Muscle layer of duodenum (tissue), 2 donors: Measurements from ENCODE around the gene SFTPB.
"Not testable (repeated sequence)": the region's sequence is repeated elsewhere in the genome, so short reads cannot be mapped to it uniquely, and the experiment has no call there.

Experiments used
- H3K27ac ChIP-seq: one replicate; pipeline ENCODE4 v1.7.0; 2013; ENCODE audit warnings: mild to moderate bottlenecking, low read length
- H3K27me3 ChIP-seq: one replicate; pipeline ENCODE4 v1.7.0; 2013; ENCODE audit warnings: low read depth, mild to moderate bottlenecking, control low read depth, low read length
- H3K36me3 ChIP-seq, 2 donors: one replicate each; pipeline ENCODE4 v1.7.0; 2013; ENCODE audit warnings: low read length in 2 of 2, control low read depth in 1 of 2, mild to moderate bottlenecking in 1 of 2; ENCODE audit not compliant: insufficient read depth in 2 of 2, control insufficient read depth in 1 of 2
- H3K4me1 ChIP-seq, 2 donors: one replicate each; pipeline ENCODE4 v1.7.0; 2013; ENCODE audit warnings: low read length in 2 of 2, mild to moderate bottlenecking in 2 of 2, control low read depth in 1 of 2, moderate library complexity in 1 of 2; ENCODE audit not compliant: insufficient read depth in 2 of 2, control insufficient read depth in 1 of 2
- H3K4me3 ChIP-seq, 2 donors: one replicate each; pipeline ENCODE4 v1.7.0; 2013; ENCODE audit warnings: low read length in 2 of 2, low read depth in 1 of 2, mild to moderate bottlenecking in 1 of 2
- H3K9me3 ChIP-seq, 2 donors: one replicate each; pipeline ENCODE4 v1.7.0; 2013; ENCODE audit warnings: low read length in 2 of 2, control low read depth in 1 of 2, mild to moderate bottlenecking in 1 of 2; ENCODE audit not compliant: control insufficient read depth in 1 of 2
- donor health status: healthy.

SFTPB gene

GRCh38 chr2:85623991-85624390, 44.0 kb downstream of the SFTPB start:
- H3K36me3 ChIP-seq: peaks cover 46 to 79% of the 10 kb centered on the region in 2 donors
- no peaks in the 10 kb centered on the region for H3K27me3 ChIP-seq
- H3K4me3 ChIP-seq: no peak overlapping the region
- H3K27ac ChIP-seq: no peak overlapping the region
- H3K4me1 ChIP-seq: peaks cover 0 to under 1% of the 10 kb centered on the region in 2 donors
- no peaks in the 10 kb centered on the region for H3K9me3 ChIP-seq

DNA sequence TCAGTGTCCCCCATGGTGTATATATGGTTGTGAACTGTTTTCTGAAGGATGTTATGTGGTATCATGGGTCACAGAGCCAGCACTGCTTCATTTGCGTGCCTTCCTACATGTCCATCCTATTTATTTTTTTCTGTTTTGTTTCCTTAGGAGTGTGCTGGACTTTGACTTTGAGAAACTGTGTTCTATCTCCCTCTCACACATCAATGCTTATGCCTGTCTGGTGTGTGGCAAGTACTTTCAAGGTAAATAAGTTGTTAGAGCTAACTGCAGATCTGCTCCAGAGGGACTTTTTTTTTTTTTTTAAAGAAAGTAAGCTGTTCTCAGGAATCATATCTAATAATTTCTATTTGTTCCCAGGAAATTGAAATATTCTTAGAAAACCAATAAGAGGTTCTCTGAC, 46.7 kb downstream of the SFTPB start:
- no peak overlapping the region for H3K4me3 ChIP-seq
- peaks cover 40 to 55% of the 10 kb centered on the region in 2 donors for H3K36me3 ChIP-seq
- H3K9me3 ChIP-seq: no peaks in the 10 kb centered on the region
- H3K27me3 ChIP-seq: no peaks in the 10 kb centered on the region
- peaks cover 0 to 17% of the 10 kb centered on the region in 2 donors for H3K4me1 ChIP-seq
- H3K27ac ChIP-seq: no peak overlapping the region

DNA sequence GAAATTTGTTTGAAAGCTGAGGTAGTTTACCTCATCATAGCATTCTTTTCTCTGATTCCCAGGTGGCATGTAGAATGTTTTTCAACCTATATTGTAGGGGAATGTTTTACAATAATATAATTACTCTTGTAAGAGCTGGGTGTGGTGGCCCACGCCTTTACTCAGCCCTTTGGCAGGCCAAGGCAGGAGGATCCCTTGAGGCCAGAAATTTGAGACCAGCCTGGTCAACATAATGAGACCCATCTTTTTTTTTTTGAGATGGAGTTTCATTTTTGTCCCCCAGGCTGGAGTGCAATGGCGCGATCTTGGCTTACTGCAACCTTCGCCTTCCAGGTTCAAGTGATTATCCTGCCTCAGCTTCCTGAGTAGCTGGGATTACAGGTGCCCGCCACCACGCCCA, 48.4 kb downstream of the SFTPB start:
- peaks cover 32 to 40% of the 10 kb centered on the region in 2 donors for H3K36me3 ChIP-seq

DNA sequence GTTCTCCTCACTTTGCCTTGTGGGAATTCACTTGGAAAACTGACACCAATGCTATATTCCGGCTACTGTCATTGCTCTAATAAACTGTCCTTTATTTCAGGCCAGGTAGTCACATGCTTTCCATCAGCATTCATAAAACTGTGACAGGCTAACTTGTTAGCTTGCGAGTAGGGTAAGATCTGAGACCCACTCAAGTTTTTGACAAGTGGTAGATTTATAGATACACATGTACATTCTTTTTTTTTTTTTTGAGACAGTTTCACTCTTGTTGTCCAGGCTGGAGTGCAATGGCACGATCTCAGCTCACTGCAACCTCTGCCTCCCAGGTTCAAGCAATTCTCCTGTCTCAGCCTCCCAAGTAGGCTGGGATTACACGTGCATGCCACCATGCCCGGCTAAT, 50.3 kb downstream of the SFTPB start:
- Histone ChIP-seq H3K36me3 (peaks cover 16 to 23% of the 10 kb centered on the region in 2 donors), H3K4me1 (peaks cover 0 to 20% of the 10 kb centered on the region in 2 donors)
- not testable (repeated sequence) for H3K27ac ChIP-seq, H3K27me3 ChIP-seq, H3K9me3 ChIP-seq, H3K4me3 ChIP-seq

More for the DNA sequence above, 48.4 kb downstream of the SFTPB start:
- peaks cover 0 to 20% of the 10 kb centered on the region in 2 donors for H3K4me1 ChIP-seq
- no peak overlapping the region for H3K4me3 ChIP-seq
- no peaks in the 10 kb centered on the region for H3K9me3 ChIP-seq
- H3K27ac ChIP-seq: no peak overlapping the region
- H3K27me3 ChIP-seq: no peaks in the 10 kb centered on the region

- Histone ChIP-seq H3K4me3 (peak overlapping the region in 1 of 2 donors; percentile 90), H3K27me3 (no peaks in the 10 kb centered on the region), H3K36me3 (peaks cover 6 to 9% of the 10 kb centered on the region in 2 donors), H3K4me1 (peaks cover 0 to 31% of the 10 kb centered on the region in 2 donors), H3K27ac (no peak overlapping the region), H3K9me3 (no peaks in the 10 kb centered on the region)
These were observed 52.6 kb downstream of the SFTPB start for GRCh38 chr2:85615413-85615728.

- H3K27ac ChIP-seq, H3K27me3 ChIP-seq, H3K36me3 ChIP-seq, H3K9me3 ChIP-seq, H3K4me3 ChIP-seq: not testable (repeated sequence)
- peaks cover 0 to 35% of the 10 kb centered on the region in 2 donors for H3K4me1 ChIP-seq
These were observed 53.2 kb downstream of the SFTPB start for GRCh38 chr2:85614757-85615156.

- Histone ChIP-seq H3K27me3 (no peaks in the 10 kb centered on the region), H3K9me3 (no peaks in the 10 kb centered on the region), H3K4me3 (no peak overlapping the region), H3K27ac (no peak overlapping the region), H3K36me3 (peaks cover 4 to 7% of the 10 kb centered on the region in 2 donors), H3K4me1 (peaks cover 0 to 40% of the 10 kb centered on the region in 2 donors)
These were observed 54.1 kb downstream of the SFTPB start for GRCh38 chr2:85613717-85614515.

DNA sequence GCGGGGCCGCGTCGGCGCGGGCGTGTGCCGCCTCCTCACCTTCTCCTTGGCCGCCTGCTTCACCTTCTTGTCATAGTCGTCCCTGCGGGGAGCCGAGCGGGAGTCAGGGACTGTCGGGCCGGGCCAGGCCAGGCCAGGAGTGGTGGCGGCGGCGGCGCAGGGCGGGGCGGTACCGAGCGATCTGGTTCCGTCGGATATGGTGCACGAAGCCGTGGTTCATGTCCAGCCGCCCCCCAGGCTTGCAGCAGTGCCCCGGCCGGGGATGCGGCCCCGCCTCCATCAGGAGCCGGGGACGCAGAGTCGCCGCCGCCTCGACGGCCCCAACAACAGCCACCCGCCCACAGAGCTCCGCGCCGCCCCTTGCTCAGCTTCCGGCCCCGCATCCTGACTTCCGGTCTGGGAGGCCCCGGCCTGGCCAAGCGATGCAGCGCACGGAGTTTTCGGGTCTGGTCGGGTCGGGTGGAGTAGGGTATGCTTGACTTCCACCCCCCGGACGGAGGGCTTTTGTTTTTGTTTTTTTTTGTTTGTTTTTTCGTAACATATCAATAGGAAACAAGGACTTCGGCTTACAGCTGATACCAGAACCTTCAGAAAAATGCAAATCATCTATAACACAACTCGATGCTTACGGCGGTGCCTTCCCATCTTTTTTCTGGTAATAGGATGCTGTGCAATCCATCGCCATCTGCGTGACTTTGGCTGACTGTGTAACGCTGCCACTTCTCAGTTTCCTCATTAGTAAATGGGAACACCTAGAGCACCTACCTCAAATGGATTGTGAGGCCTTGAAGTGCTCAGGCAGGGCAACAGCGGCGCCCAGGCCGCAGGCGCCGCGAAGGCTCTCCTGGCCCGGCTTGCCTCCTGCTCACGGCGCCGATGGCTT, 56.1 kb downstream of the SFTPB start, which contains the start of gene C2orf68:
Gene C2orf68, minus strand, starts transcription at position 362 of the 883 bp plus-strand sequence. Its CDS starts 82 bp downstream, at position 280.
- Histone ChIP-seq H3K27me3 (no peaks in the 10 kb centered on the region), H3K4me3 (peak within 1 kb of the TSS; percentile 81 to 98), H3K4me1 (peaks cover 0 to 28% of the 10 kb centered on the region in 2 donors), H3K36me3 (peaks cover 11 to 21% of the 10 kb centered on the region in 2 donors), H3K27ac (peak within 1 kb of the TSS; percentile 87), H3K9me3 (no peaks in the 10 kb centered on the region)

- H3K4me3 ChIP-seq: peak overlapping the region; percentile 81 to 98
- H3K36me3 ChIP-seq: peaks cover 11 to 25% of the 10 kb centered on the region in 2 donors
- H3K27me3 ChIP-seq: no peaks in the 10 kb centered on the region
- H3K27ac ChIP-seq: peak overlapping the region; percentile 45
- H3K9me3 ChIP-seq: no peaks in the 10 kb centered on the region
- peaks cover 0 to 26% of the 10 kb centered on the region in 2 donors for H3K4me1 ChIP-seq
These were observed 56.7 kb downstream of the SFTPB start for GRCh38 chr2:85611217-85611704.
